ENCODE measurements around the gene LDLRAD3. TPM values are rescaled to one million over a fixed set of nuclear protein-coding genes. Genes with fewer than 3 reads are reported as not detected.

The LDLRAD3 gene
- polyA plus RNA-seq, 1 of the 3 experiments (the other 2 are of a cell fraction), result 10.6 TPM

GRCh38 chr11:36012455-36012854 is 68.6 kb downstream of the LDLRAD3 start (continued):
- peak; percentile 56; the same call in 1 of the 2 replicates for TF ChIP-seq FOSL2 (IDR thresholded peaks at IDR 0.05; ENCODE audit: borderline replicate concordance, low read depth)
- TF ChIP-seq GABPA (IDR thresholded peaks at IDR 0.05; ENCODE audit: low read depth), result no peak
- peak; percentile 51; the same call in 1 of the 2 replicates for TF ChIP-seq GATA2 (CRISPR knock-in tag; IDR thresholded peaks at IDR 0.05)
- no peak for TF ChIP-seq NFIC (IDR thresholded peaks at IDR 0.05; ENCODE audit: borderline replicate concordance)
- no peak for TF ChIP-seq RFX5 (IDR thresholded peaks at IDR 0.05; ENCODE audit: low read length)
- no peak for TF ChIP-seq IRF3 (IDR thresholded peaks at IDR 0.05; ENCODE audit: low read depth, low read length)
- TF ChIP-seq CTCF (IDR thresholded peaks at IDR 0.05), result no peak
- TF ChIP-seq FOXJ3 (CRISPR knock-in tag; IDR thresholded peaks at IDR 0.05), result no peak
- TF ChIP-seq CHD2 (IDR thresholded peaks at IDR 0.05; ENCODE audit: low read length, partially characterized antibody), result no peak
- no peak for TF ChIP-seq YY1 (IDR thresholded peaks at IDR 0.05; ENCODE audit: low read depth)
- TF ChIP-seq POLR2AphosphoS5 (IDR thresholded peaks at IDR 0.05; ENCODE audit: low read depth, low read length), result no peak
- no peak for TF ChIP-seq TEAD4 (IDR thresholded peaks at IDR 0.05; ENCODE audit: borderline replicate concordance, insufficient read depth)
- no peak for TF ChIP-seq FOXM1 (IDR thresholded peaks at IDR 0.05; ENCODE audit: low read depth)
- TF ChIP-seq, protein P1, sequence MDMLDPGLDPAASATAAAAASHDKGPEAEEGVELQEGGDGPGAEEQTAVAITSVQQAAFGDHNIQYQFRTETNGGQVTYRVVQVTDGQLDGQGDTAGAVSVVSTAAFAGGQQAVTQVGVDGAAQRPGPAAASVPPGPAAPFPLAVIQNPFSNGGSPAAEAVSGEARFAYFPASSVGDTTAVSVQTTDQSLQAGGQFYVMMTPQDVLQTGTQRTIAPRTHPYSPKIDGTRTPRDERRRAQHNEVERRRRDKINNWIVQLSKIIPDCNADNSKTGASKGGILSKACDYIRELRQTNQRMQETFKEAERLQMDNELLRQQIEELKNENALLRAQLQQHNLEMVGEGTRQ (IDR thresholded peaks at IDR 0.05; ENCODE audit: borderline replicate concordance, low read depth, low read length), result no peak
- TF ChIP-seq USF1 (IDR thresholded peaks at IDR 0.05; ENCODE audit: borderline replicate concordance, low read depth), result no peak
- no peak for TF ChIP-seq RXRA (IDR thresholded peaks at IDR 0.05; ENCODE audit: borderline replicate concordance, low read depth)
- TF ChIP-seq TAF1 (IDR thresholded peaks at IDR 0.05; ENCODE audit: borderline replicate concordance, low read depth, low read length), result no peak
- TF ChIP-seq RCOR1 (IDR thresholded peaks at IDR 0.05; ENCODE audit: low read length), result no peak
- no peak for TF ChIP-seq ELF1 (IDR thresholded peaks at IDR 0.05)
- TF ChIP-seq, protein P2, sequence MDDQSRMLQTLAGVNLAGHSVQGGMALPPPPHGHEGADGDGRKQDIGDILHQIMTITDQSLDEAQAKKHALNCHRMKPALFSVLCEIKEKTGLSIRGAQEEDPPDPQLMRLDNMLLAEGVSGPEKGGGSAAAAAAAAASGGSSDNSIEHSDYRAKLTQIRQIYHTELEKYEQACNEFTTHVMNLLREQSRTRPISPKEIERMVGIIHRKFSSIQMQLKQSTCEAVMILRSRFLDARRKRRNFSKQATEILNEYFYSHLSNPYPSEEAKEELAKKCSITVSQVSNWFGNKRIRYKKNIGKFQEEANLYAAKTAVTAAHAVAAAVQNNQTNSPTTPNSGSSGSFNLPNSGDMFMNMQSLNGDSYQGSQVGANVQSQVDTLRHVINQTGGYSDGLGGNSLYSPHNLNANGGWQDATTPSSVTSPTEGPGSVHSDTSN (IDR thresholded peaks at IDR 0.05), result peak; percentile 69
- no peak for TF ChIP-seq EZH2phosphoT487 (IDR thresholded peaks at IDR 0.05; ENCODE audit: borderline replicate concordance, low read depth)
- TF ChIP-seq SMC3 (IDR thresholded peaks at IDR 0.05; ENCODE audit: low read depth, low read length), result no peak
- peak; percentile 47; the same call in 1 of the 2 replicates for TF ChIP-seq JUND (IDR thresholded peaks at IDR 0.05)
- no peak for TF ChIP-seq RAD21 (IDR thresholded peaks at IDR 0.05; ENCODE audit: low read length)
- TF ChIP-seq TCF12 (IDR thresholded peaks at IDR 0.05), result peak; percentile 67; the same call in 1 of the 2 replicates
- no peak for TF ChIP-seq MXI1 (IDR thresholded peaks at IDR 0.05; ENCODE audit: low read depth, low read length)
- 0 out of 2 replicates have a peak, but pooled peaks have one; percentile 10 for TF ChIP-seq MAX (IDR thresholded peaks at IDR 0.05; ENCODE audit: low read depth)

Data from SK-N-SH (cell line).